Keratinocyte (primary cell): ENCODE results near the gene LINC01488.

Experiments used
- CTCF ChIP-seq, 3 experiments: IDR thresholded peaks in 1 of 3; conservative IDR thresholded peaks in 1 of 3; optimal IDR thresholded peaks in 1 of 3; 2 replicates in 2 of 3; 3 replicates in 1 of 3; pipeline versions ENCODE3 to v1.5.1; 2011; ENCODE audit warnings: low read length in 3 of 3, mild to moderate bottlenecking in 3 of 3, moderate library complexity in 2 of 3, control low read depth in 1 of 3, inconsistent platforms in 1 of 3; ENCODE audit not compliant: insufficient read depth in 2 of 3; ENCODE audit errors: extremely low read depth in 1 of 3
- EZH2 ChIP-seq: IDR thresholded peaks from one replicate; pipeline ENCODE4 v1.6.1; 2012; ENCODE audit warnings: inconsistent platforms, mild to moderate bottlenecking, low read length, moderate library complexity

- no peak for TF ChIP-seq CTCF (optimal IDR thresholded peaks at IDR 0.05 in 1 of 3, IDR thresholded peaks at IDR 0.05 in 1 of 3, conservative IDR thresholded peaks at IDR 0.05 in 1 of 3; ENCODE audit: extremely low read depth in 1 of 3, insufficient read depth in 2 of 3, low read length in 3 of 3)
- TF ChIP-seq EZH2: no peak
These were observed 28.5 kb downstream of the LINC01488 start for GRCh38 chr11:69509846-69510390.
